ENCODE data around the gene GPC5. TPM values are rescaled to one million over a fixed set of nuclear protein-coding genes. Genes with fewer than 3 reads are reported as not detected.

GPC5 gene
- total and polyA plus RNA-seq, 10 donors: 0.04 to 0.83 (median 0.26) TPM; not detected in 3

GRCh38 chr13:91467236-91467635 lies 68.8 kb downstream of the GPC5 start:
- TF ChIP-seq POLR2AphosphoS5 (IDR thresholded peaks at IDR 0.05) (no peak), POLR2A (IDR thresholded peaks at IDR 0.05) (no peak), CTCF (IDR thresholded peaks at IDR 0.05 in 8 of 11, conservative IDR thresholded peaks at IDR 0.05 in 3 of 11) (no peak)
- no peak for DNase-seq
- H3K4me1 ChIP-seq: no peaks in the 10 kb centered on the region
- no peaks in the 10 kb centered on the region for H3K27me3 ChIP-seq (replicated peaks in 1 of 7)
- WGBS, 5 donors: 65 to 80% (median 72%) methylated on average over 3 of the region's 3 CpGs
- no peaks in the 10 kb centered on the region for H3K36me3 ChIP-seq
- H3K4me3 ChIP-seq: no peak overlapping the region
- intact Hi-C loops (cut with DNase I; ENCODE audit: low total_unique reads): no loop called here
- H3K27ac ChIP-seq: no peak overlapping the region
- H3K9me3 ChIP-seq: no peaks in the 10 kb centered on the region

DNA sequence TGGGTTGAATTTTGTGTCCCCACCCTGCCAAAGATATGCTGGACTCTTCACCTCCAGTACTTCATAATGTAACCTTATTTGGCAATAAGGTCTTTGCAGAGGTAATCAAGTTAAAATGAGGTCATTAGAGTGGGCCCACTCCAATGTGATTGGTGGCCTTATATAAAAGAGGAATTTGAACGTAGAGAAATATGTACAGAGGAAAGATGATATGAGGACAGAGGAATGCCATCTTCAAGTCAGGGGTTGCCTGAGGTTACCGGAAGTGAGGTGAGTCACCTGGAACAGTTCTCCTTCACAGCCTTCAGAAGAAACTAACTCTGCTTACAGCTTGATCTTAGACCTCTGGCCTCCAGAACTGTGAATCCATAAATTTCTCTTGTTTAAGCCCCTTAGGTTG lies 69.9 kb downstream of the GPC5 start:
- no peak overlapping the region for H3K27ac ChIP-seq
- no peaks in the 10 kb centered on the region for H3K27me3 ChIP-seq (replicated peaks in 1 of 7)
- intact Hi-C loops (cut with DNase I; ENCODE audit: low total_unique reads): no loop called here
- H3K9me3 ChIP-seq: no peaks in the 10 kb centered on the region
- no peak for DNase-seq
- 79 to 85% (median 82%) methylated on average over 2 of the region's 2 CpGs for WGBS, 5 donors
- no peak for TF ChIP-seq CTCF (IDR thresholded peaks at IDR 0.05 in 8 of 11, conservative IDR thresholded peaks at IDR 0.05 in 3 of 11)
- TF ChIP-seq POLR2AphosphoS5 (IDR thresholded peaks at IDR 0.05): no peak
- no peak for TF ChIP-seq POLR2A (IDR thresholded peaks at IDR 0.05)
- H3K4me3 ChIP-seq: no peak overlapping the region
- H3K36me3 ChIP-seq: no peaks in the 10 kb centered on the region
- no peaks in the 10 kb centered on the region for H3K4me1 ChIP-seq

- Histone ChIP-seq H3K4me3 (no peak overlapping the region), H3K27me3 (replicated peaks in 1 of 7) (no peaks in the 10 kb centered on the region), H3K4me1 (no peaks in the 10 kb centered on the region), H3K36me3 (no peaks in the 10 kb centered on the region), H3K9me3 (no peaks in the 10 kb centered on the region), H3K27ac (no peak overlapping the region)
- WGBS, 5 donors: 74 to 84% (median 75%) methylated on average over 4 of the region's 4 CpGs
- intact Hi-C loops (cut with DNase I; ENCODE audit: low total_unique reads): no loop called here
- DNase-seq: no peak
- TF ChIP-seq POLR2A (IDR thresholded peaks at IDR 0.05): no peak
- TF ChIP-seq CTCF (IDR thresholded peaks at IDR 0.05 in 8 of 11, conservative IDR thresholded peaks at IDR 0.05 in 3 of 11): no peak
- no peak for TF ChIP-seq POLR2AphosphoS5 (IDR thresholded peaks at IDR 0.05)
Measured at GRCh38 chr13:91470084-91470621, 71.7 kb downstream of the GPC5 start.

- Histone ChIP-seq H3K27me3 (replicated peaks in 1 of 7) (no peaks in the 10 kb centered on the region), H3K9me3 (no peaks in the 10 kb centered on the region), H3K36me3 (no peaks in the 10 kb centered on the region), H3K4me1 (no peaks in the 10 kb centered on the region), H3K4me3 (no peak overlapping the region), H3K27ac (no peak overlapping the region)
- WGBS, 5 donors: 82 to 89% (median 83%) methylated on average over 3 of the region's 3 CpGs
- TF ChIP-seq CTCF (IDR thresholded peaks at IDR 0.05 in 8 of 11, conservative IDR thresholded peaks at IDR 0.05 in 3 of 11) (no peak), POLR2AphosphoS5 (IDR thresholded peaks at IDR 0.05) (no peak), POLR2A (IDR thresholded peaks at IDR 0.05) (no peak)
- no peak for DNase-seq
- intact Hi-C loops (cut with DNase I; ENCODE audit: low total_unique reads): no loop called here
Measured at GRCh38 chr13:91470681-91471080, 72.3 kb downstream of the GPC5 start.

All from spleen (tissue), 11 donors.